HG02588 (cell line): ENCODE data around the gene PTK6.
A peak's percentile ranks its signal among the peaks of the same experiment; 100 is the strongest.
"Not testable (repeated sequence)": the region's sequence is repeated elsewhere in the genome, so short reads cannot be mapped to it uniquely, and the experiment has no call there.

ENCODE experiments used
- ATAC-seq: cut with Tn5 transposase; IDR thresholded peaks from one replicate; pipeline ENCODE4 v1.9.1; 2021; ENCODE audit warnings: mild to moderate bottlenecking, moderate library complexity; ENCODE audit not compliant: unreplicated experiment

PTK6 gene

DNA sequence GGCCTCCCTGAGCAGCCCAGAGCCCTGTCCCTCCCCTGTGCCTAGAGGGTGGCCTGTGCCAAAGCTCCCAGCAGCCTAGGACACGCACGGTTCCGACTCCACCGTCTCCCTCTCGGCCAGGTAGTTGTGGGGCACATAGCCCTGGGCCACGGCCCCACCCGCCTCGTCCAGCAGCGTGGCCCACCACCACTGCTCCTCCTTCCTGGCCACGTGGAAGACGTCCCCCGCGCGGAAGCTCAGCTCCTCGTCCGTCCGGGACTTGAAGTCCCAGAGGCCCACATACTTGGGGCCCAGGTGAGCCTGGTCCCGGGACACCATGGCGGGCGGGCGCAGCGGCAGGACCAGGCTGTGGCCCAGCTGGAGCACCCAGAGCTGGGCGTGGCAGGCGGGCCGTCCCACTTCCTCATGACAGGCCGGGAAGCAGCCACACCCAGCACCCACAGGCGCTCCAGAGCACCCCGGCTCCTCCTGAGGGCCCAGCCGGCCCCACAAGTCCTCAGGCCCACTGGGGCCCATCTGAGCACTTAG is at the start of gene PTK6:
Gene PTK6, minus strand, starts transcription at position 380 of the 528 bp plus-strand sequence. Its CDS starts 62 bp downstream, at position 318.
- peak; percentile 7 for ATAC-seq

DNA sequence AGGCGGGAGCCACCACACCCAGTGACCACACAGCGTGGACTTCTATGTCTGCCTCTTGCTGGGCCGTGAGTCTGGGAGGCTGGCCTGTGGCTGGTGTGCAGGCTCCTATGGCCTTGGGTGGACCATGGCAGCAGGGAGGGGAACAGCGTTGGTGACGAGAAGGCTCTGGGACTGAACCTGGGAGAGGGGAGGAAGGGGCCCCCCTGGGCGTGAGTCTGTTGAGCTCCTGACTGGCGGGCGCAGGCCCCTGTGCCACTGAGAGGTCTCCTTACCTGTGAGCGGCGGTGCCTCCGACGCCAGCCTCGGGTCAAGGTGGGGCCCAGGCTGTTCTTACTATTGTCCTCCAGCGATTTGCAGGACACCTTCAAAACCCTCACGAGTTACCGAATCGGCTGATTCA is 49.6 kb upstream of the PTK6 start:
- no peak for ATAC-seq

DNA sequence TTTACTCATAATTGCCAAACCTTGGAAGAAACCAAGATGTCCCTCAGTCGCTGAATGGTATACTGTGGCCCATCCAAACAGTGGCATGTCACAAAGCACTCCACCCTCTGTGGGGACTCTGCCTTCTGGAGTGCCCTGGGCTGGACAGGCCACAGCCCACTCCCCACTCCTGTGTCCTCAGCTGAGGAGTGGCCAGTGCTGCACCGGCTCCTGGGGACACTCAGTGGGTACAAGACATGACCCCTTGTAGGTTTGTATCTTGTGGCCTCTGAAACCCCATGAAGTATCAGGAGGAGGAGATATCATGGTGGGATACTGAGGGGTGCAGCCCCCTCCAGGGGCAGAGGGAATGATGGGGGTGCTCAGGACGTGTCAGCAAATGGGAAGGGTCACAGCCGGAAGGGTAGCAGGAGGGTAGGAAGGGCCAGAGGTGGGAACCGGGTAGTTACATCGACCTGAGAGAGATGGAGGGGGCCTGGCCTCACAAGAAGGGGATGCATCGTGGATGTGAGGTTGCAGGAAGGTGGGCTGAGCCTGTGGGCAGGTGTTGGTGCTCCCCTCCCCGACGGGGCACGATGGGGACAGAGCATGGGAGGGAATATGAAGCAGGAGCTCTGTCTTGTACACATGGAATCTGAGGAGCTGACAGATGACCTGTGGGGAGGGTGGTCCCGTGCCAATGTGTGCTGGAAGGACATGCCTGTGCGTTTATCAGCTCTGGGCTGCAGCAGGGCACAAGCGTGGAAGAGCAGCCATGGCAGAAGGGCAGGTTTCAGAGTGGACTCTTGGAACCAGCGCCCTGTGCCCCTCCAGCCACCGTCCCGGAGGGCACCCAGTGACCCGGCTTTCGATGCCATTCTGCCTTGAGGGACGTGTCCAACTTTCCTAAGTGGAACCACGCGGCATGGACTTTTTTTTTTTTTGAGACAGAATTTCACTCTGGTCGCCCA is 48.7 kb upstream of the PTK6 start:
- no peak for ATAC-seq

DNA sequence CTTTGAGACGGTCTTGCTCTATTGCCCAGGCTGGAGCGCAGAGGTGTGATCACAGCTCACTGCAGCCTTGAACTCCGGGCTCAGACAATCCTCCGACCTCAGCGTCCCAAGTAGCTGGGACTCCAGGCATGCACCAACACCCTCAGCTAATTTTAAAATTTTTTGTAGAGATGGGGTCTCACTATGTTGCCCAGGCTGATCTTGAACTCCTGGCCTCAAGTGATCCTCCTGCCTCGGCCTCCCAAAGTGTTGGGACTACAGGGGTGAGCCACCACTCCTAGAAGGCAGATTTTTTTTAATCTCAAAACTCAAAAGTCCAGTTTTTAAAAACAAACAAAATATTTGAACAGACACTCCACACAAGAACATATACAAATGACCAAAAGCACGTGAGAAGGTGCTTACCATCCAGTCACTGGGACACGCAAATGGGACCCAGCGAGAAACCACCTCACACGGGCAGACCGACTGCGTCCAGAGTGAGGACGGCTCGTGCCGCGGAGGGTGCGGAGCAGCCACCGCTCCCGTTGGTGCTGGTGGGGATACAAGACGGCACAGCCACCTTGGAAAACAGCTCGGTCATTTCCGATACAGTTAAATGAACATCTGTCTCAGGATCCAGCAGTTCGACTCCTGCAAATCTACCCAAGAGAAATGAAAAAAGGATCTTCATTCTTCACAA is 45.3 kb upstream of the PTK6 start:
- no peak for ATAC-seq

DNA sequence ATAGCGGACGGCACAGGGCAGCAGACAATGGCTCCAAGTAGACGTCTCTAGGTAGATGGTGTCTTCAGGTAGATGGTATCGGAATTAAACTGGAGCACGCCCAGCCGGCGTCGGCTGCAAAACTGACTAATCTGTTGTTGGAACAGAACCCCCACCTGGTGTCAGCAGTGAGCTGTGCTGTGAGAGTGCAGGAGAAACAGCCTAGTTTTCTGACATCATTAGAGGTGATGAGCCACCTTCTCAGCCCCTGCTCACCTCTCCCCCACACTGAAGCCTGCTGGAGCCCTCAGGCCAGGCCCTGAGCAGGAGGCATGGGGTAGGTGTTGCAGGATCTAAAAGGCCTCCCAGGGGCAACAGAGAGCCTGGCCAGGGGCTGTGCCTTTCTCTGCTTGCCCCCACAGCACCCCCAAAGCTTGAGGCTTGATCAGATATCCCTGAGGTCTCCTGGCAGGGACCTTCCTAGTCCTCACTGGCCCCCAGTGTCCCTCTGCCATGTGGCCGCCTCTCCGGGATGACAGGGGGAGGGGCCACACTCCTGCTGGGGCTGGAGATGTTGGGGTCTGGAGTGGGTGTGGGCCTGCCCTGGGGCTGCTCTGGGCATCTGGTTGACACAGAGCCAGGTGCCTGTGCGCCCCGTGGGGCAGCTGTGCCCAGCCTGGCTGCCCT is 43.8 kb upstream of the PTK6 start:
- ATAC-seq: no peak

DNA sequence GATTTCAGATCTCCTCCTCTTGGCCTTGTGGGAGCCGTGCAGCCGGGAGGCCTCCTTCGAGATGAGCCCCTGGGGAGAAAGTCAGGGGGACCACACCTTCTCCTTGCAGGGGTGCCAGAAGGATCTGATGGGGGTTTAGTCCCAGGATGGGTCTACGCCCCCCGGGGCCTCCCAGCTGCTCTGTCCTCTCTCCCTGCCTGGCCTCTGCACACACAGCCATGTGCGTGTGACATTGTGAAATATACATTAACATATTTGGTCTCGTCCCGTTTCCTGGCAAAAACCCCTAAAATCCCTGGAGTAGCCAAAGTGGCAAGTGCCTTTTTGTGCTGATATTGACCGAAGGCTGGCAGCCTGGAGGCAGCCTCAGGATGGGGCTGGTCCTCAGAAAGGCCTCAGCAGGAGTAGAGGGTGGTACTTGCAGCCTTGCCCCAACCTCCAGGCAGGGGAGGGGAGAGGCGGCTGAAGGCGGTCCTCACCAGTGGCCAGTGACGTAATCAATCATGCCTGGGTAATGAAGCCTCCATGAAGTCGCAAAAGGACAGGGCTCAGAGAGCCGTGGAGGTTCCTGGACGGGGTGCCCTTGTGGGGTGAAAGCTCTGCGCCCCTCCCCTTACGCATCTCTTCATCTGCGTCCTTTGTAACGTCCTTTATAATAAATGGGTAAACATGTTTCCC is 42.0 kb upstream of the PTK6 start:
- no peak for ATAC-seq

DNA sequence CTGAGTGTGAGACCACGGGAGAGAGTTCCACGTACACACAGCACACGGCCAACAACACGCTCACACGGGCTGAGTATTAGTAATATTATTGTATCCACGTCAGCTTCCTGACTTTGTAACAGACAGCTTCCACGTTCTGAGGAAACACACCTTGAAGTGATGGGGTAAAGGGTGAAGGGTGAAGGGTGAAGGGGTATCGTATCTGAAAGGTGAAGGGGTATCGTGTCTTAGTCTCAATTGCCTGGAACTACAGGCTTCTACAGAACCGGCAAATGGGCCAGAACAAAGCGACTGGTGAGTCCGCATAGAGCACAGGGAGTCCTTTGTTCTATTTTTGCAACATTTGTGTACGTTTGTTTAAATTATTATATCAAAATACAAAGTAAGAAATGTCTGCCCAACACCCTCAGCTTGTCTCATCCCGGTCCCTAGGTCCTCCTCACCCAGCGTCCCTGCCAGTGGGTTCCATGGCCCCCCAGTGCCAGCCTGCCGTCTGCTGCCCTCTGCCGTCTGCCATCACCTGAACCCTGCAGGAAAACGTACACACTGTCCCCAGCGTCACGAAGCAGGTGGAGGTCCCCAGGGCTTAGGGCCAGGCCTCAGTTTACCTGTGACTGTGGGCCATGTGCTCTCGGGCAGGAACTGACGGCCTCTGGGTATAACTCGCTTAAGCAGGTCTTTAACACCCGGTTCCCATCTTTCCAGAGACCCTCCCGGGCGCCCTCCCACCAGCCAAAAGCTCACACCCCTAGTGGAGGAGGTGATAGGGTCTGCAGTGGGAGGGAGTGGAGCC is 41.2 kb upstream of the PTK6 start:
- ATAC-seq: no peak

DNA sequence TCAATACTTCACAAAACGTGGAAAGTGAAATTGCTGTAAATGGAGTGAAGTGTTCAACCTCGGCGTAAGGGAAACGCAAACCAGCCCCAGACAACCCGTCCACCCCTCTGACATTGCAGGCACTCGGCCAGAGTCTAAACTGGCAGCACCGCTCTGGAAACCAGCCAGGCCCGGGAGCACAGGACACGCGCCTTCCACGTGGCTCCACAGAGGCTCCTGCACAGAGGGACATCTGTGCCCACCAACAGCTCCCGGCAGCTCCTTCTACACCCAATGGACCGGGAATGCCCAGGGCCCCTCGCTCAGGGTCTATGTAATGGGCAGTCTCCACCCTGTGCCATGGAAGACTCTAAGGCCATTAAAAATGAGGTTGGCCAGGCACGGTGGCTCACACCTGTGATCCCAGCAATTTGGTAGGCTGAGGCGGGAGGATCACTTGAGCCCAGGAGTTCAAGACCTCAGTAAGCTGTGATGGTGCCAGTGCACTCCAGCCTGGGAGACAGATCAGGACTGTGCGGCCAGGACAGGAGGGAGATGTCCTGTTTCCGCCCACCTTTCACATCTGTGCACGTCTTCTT is 40.2 kb upstream of the PTK6 start:
- no peak for ATAC-seq

DNA sequence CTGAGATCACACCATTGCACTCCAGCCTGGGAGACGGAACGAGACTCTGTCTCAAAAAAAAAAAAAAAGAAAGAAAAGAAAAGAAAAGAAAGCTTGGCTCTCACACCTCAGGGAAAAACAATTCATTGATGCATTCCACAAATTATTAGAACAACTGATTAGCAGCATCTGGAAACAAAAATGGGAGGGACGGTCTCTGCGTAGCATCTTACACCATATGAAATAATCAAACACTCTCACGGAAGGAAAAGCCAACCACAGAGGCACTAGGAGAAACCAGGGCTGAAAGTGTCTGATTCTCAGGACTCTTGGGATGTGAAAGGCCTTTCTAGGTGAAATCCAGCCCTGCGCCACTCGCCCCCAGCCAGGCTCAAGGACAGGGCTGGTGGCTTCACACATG is 39.1 kb upstream of the PTK6 start:
- no peak for ATAC-seq

DNA sequence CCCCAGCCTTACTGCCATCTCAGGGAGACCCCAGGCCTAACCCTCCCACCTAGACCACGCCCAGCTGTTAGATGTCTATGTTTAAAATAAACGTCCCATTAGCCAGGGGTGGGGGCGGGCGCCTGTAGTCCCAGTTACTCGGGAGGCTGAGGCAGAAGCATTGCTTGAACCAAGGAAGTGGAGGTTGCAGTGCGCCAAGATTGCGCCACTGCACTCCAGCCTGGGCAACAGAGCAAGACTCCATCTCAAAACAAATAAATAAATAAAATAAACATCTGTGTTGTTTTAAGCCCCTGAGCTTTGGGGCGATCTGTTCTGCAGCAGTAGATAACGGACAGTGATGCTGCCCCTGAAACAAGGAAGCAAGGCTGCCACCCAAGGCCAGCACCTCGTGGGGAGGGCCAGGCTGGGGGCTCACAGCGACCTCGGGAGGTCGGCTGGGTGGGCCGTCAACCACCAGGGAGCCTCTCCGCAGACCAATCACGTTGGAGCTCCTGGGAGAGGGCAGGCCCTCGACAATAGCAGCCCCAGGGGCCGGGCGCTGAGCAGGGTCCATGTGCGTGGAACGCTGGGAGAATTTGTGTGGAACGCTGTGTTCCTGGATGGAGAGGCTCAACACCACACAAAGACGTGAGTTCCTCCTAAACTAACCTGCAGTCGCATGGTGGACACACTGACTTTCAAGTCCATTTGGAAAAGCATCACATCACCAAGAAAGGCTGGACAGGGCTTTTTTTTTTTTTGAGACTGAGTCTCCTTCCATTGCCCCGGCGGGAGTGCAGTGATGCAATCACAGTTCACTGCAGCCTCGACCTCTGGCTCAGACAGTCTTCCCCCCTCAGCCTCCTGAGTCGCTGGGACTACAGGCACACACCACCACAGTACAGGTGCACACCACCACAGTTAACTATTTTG is 37.9 kb upstream of the PTK6 start:
- no peak for ATAC-seq

DNA sequence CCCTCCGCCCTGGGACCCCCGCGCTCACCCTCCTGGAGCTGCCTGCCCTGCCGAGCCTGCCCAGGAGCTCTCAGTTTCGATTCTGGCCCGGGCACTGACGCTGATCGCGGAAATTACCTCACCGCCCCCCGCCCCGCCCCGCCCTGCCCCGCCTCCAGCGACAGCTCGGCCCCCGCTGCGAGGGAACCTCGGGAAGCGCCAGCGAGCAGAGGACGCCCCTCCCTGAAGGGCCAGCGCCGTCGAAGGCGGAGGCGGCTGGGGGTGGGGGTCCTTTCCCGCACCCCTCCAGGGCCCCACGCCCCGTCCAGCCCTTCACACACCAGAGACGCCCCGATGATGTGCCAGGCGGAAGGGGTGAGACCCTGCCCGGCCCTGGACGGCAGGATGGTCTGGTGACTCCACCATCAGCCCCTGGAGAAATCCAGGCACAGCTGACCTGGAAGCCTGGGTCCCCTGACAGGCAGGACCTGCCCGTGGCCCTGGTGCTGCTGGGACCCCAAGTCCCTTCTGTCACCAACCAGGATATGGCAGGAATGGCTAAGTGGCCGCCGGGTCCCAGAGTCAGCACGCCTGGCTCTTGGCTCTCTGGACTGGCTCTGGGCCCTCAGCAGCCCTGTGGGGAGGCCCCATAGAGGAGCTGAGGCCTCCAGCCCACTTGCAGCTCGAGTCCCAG is 37.1 kb upstream of the PTK6 start, which contains the start of gene HELZ2:
Gene HELZ2, minus strand, starts transcription at position 84 of the 673 bp plus-strand sequence. CDS start 1,854 bp downstream, outside the sequence.
- ATAC-seq: no peak

DNA sequence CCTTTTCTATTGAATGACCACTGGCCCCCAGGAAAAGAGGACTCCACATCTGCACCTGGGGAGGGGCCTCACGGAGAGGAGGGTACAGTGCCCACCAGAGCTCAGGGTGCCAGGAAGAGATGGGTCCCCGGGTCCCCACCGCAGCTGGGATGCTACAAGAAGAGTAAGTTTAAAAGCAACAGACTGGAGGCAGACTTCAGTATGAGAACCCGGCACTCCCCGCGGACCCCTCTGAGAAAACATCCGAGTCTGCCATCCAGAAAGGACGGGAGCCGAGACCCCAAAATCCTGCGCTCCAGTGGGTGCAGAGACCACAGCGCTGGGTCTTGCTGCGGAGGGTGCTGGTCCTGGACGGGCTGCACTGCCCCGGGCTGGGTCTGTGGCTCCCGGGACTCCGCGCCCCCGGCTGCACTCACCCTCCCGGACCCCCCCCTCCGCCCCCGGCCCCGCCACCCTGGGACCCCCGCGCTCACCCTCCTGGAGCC is 36.5 kb upstream of the PTK6 start:
- ATAC-seq: no peak

DNA sequence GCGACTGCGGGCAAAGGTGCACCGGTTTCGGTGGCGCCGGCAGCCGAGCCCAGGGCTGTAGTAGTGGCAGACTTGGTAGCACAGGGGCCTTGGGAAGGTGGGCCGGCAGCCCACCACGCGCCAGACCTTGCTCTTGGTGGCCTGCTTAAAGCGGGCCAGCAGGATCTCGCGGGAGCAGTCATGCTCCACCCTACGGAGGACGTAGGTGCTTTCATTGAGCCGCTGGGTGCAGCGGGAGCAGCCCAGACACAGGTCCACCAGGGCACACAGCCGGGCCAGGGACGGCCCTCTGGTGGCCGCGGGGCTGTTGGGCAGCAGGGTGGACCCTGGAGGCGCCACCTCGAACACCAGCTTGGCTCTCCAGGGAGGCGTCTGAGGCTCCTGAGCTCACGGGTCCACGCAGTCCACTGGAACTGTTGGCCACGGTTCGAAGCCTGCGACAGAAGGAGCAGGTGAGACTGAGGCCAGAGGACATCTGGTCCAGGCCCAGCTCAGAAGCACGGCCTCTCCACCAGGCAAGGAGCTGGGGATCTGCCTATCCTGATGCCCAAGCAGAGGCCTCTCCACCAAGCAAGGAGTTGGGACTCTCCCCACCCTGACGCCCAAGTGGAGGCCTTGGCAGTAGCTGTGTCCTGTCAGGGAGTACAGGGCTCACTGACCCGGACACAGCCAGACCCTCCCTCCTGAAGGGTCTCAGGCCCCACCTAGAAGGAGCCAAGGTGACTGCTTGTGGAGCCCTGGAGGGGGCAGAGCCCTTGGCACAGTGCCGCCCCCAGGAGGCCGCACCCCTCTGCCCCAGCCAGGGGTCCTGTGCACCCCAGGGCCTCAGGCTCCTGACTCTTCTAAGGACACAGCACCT is 35.8 kb upstream of the PTK6 start:
- no peak for ATAC-seq

DNA sequence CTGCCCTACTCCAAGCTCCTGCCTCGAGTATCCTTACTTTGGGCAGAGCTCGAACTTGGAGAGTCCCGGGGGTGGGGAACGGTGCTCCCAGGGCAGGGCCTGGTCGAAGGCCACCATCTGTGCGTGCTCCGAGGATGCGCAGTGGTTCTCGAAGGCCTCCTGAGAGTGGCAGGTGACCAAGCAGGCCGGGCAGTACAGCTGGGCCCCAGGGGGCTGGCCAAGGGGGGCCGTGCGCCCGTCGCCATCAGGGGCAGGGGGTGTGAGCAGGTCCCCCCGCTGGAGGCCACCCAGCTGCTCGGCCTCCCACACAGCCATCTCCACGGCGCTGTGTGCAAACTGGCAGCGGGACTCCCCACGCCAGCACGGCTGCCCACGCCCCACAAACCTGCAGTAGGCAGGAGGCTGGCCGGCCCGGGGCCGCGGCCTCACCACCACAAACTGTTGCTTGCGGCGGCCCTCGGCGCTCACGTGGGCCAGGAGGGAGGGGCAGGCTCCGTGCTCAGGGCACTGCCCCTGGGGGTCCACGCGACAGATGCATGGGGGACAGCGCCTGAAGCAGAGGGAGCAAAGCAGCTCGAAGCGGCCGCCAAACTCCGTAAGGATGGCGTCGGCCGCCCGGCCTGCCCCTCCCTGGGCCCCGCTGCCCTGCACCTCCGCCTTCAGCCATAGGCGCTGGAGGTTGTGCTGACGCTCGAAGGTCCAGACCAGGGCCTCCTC is 35.1 kb upstream of the PTK6 start:
- no peak for ATAC-seq

DNA sequence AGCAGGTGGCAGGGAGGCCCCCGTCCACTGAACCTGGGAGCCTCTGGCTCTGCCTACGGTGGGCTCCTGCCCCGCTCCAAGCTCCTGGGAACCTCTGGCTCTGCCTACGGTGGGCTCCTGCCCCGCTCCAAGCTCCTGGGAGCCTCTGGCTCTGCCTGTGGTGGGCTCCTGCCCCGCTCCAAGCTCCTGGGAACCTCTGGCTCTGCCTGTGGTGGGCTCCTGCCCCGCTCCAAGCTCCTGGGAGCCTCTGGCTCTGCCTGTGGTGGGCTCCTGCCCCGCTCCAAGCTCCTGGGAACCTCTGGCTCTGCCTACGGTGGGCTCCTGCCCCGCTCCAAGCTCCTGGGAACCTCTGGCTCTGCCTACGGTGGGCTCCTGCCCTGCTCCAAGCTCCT is 33.9 kb upstream of the PTK6 start:
- not testable (repeated sequence) for ATAC-seq
